HG03565 (cell line): ENCODE results near the gene CLVS2.

Experiments used
- ATAC-seq: cut with Tn5 transposase; IDR thresholded peaks from one replicate; pipeline ENCODE4 v1.9.1; 2021; ENCODE audit warnings: mild to moderate bottlenecking, moderate library complexity; ENCODE audit not compliant: unreplicated experiment

The CLVS2 gene

DNA sequence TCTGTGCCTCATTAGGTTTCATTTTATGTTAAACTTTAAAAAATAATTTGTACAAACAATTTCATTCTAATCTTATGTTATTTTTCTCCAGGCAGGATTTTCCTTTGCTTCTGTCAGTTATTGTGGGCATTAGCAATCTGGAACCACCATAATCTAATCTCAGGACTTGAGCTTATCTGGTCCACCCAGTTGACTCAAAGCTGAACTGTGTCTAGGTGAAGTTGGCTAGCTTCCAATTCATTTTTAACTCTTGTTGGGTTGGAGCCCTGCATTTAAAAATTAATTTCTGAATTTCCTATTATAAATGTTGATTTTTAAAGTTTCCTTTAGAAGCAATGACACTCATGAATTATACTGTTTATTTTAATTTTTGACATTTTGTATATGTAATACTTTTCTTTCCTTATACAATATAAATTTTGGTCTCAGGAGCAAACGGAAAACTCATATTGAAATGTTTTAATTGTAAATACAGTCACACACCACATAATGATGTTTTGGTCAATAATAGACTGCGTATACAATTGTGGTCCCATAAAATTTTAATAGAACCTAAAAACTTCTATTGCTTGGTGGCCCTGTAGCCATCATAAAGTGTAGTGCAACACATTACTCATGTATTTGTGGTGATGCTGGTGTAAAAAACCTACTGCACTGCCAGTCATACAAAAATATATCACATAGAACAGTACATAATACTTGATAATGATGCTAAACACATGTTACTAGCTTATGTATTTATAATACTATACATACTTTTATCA lies 121.3 kb downstream of the CLVS2 start:
- ATAC-seq = no peak

DNA sequence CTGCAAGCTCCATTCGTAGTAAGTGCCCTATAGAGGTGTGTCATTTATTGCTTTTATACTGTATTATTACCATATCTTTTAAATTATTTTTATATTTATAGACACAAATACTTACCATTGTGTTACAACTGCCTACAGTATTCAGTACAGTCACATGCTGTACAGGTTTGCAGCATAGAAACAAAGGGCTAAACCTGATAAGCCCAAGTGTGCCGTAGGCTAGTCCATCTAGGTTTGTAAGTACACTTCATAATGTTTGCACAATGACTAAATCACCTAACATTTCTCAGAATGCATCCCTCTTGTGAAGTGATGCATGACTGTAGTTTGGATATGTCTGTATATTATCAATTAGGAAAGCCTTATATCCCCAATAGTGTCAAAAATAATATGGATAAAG lies 122.8 kb downstream of the CLVS2 start:
- ATAC-seq = no peak
